ENCODE results near the gene RFX3.
A peak's percentile ranks its signal among the peaks of the same experiment; 100 is the strongest.

GRCh38 chr9:3441197-3441816 is 84.5 kb downstream of the RFX3 start:
- TF ChIP-seq POLR2A (IDR thresholded peaks at IDR 0.05): no peak
- peak; percentile 35 to 66 (median 56) for TF ChIP-seq CTCF (IDR thresholded peaks at IDR 0.05)

All from adrenal gland (tissue), 5 donors.